Common myeloid progenitor, CD34-positive (primary cell): ENCODE measurements around the gene P2RX2.

Source experiments
- CTCF ChIA-PET: fragments of 350-600 bp; sonication (Branson Sonifier 250); formaldehyde crosslinking; loops from one replicate; lab custom pipeline; 2021; ENCODE audit warnings: antibody characterized with exemption; lab: Charles Lee
- POLR2A ChIA-PET: fragments of 350-600 bp; sonication (Branson Sonifier 250); formaldehyde crosslinking; loops from one replicate; lab custom pipeline; 2021; ENCODE audit warnings: antibody characterized with exemption; lab: Charles Lee
- DNase-seq, 3 donors: peaks; one replicate each; pipeline versions ENCODE4 v3.0.0 to v3.0.0-alpha.2; 2013
- H3K27ac ChIP-seq, 2 experiments: 1 replicate in 1 of 2; 2 replicates in 1 of 2; pipeline ENCODE4 v1.7.0; 2013; ENCODE audit warnings: inconsistent platforms in 2 of 2, low read length in 2 of 2, mild to moderate bottlenecking in 2 of 2, low read depth in 1 of 2, moderate library complexity in 1 of 2; ENCODE audit not compliant: severe bottlenecking in 2 of 2, insufficient read depth in 1 of 2, poor library complexity in 1 of 2
- H3K27me3 ChIP-seq, 5 experiments: replicated peaks in 2 of 5; 1 replicate in 3 of 5; 2 replicates in 2 of 5; pipeline versions ENCODE4 v1.6.1 to v1.7.0; 2013; ENCODE audit warnings: low read length in 4 of 5, mild to moderate bottlenecking in 2 of 5, moderate library complexity in 2 of 5, inconsistent platforms in 1 of 5; ENCODE audit not compliant: insufficient read depth in 5 of 5, control insufficient read depth in 4 of 5
- H3K36me3 ChIP-seq, 4 experiments: 1 replicate in 2 of 4; 2 replicates in 2 of 4; pipeline versions ENCODE4 v1.6.1 to v1.7.0; 2013; ENCODE audit warnings: low read length in 3 of 4, control low read depth in 1 of 4, mild to moderate bottlenecking in 1 of 4; ENCODE audit not compliant: control insufficient read depth in 4 of 4, insufficient read depth in 4 of 4
- H3K4me1 ChIP-seq, 4 experiments: 1 replicate in 3 of 4; 2 replicates in 1 of 4; pipeline versions ENCODE4 v1.6.1 to v1.7.1; 2013; ENCODE audit warnings: low read length in 3 of 4, mild to moderate bottlenecking in 3 of 4, control low read depth in 1 of 4, inconsistent platforms in 1 of 4, moderate library complexity in 1 of 4; ENCODE audit not compliant: control insufficient read depth in 4 of 4, insufficient read depth in 4 of 4; ENCODE audit errors: control extremely low read depth in 1 of 4
- H3K4me3 ChIP-seq, 7 experiments: 1 replicate in 4 of 7; 2 replicates in 3 of 7; pipeline versions ENCODE4 v1.5.1 to v1.7.0; 2013; ENCODE audit warnings: mild to moderate bottlenecking in 7 of 7, low read length in 6 of 7, moderate library complexity in 6 of 7, inconsistent platforms in 2 of 7, low read depth in 2 of 7, control low read depth in 1 of 7; ENCODE audit not compliant: insufficient read depth in 4 of 7, control insufficient read depth in 1 of 7; ENCODE audit errors: extremely low read depth in 1 of 7
- H3K9me3 ChIP-seq, 5 experiments: 1 replicate in 4 of 5; 2 replicates in 1 of 5; pipeline versions ENCODE4 v1.6.1 to v1.7.1; 2013; ENCODE audit warnings: low read length in 4 of 5, mild to moderate bottlenecking in 2 of 5, inconsistent platforms in 1 of 5, low read depth in 1 of 5, moderate library complexity in 1 of 5; ENCODE audit not compliant: control insufficient read depth in 4 of 5, insufficient read depth in 2 of 5; ENCODE audit errors: control extremely low read depth in 1 of 5
- WGBS: methylation state at CpG from one replicate; pipeline ENCODE4 v1.1.5; 2013; ENCODE audit not compliant: insufficient coverage; 5-methylcytosine and 5-hydroxymethylcytosine counted together

P2RX2 gene

GRCh38 chr12:132630672-132631071 is 12.1 kb downstream of the P2RX2 start:
- Histone ChIP-seq H3K27ac (no peak overlapping the region), H3K36me3 (peaks cover 14 to 81% (median 60%) of the 10 kb centered on the region in 4 experiments), H3K4me3 (no peak overlapping the region), H3K27me3 (no peaks in the 10 kb centered on the region), H3K4me1 (no peaks in the 10 kb centered on the region), H3K9me3 (no peaks in the 10 kb centered on the region)
- no peak for DNase-seq
- 96% methylated on average over 4 of the region's 6 CpGs for WGBS
- ChIA-PET POLR2A (no interaction called here), CTCF (interaction anchor here (1.3 to 1.7 kb wide), 2 partner anchors 9 to 13 kb away, joined by 3 to 5 read pairs; no protein-coding TSS in a partner anchor)

- POLR2A ChIA-PET, result no interaction called here
Observed at GRCh38 chr12:132631666-132632065, 13.1 kb downstream of the P2RX2 start.

DNA sequence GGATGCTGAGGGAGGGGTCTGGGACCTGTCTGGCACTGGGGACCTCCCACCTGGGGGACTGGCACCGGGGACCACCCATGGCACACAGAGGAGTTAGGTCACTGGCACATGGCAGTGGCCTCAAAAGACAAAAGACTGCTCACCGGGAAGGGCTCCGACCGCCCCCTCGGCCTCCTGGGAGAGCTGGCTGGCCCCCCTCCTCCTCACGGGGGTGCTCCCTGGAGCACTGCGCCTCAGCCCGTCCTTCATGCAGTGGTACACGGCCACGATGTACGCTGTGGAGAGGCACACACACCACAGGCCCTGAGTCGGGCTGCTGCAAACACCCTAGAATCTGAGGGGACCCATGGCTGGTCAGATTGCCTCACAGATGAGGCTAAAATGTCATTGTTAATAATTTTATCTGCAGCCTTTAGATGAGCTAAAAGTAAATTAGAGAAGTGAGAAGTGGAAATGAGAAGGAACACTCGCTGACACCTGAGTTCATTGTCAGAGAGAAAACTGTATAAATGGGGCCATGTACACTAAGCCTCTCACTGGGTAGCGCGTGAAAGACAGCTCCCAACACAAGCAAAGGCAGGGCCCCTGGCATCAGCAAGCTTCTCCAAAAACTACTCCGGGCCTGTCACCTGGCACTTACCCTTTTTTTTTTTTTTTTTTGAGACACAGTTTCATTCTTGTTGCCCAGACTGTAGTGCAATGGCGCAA is 14.1 kb downstream of the P2RX2 start:
- no peak for DNase-seq
- ChIA-PET CTCF (interaction anchor here (1.1 to 1.4 kb wide), 4 partner anchors 8 to 31 kb away, joined by 3 to 5 read pairs (median 4); no protein-coding TSS in a partner anchor), POLR2A (no interaction called here)
- Histone ChIP-seq H3K27ac (no peak overlapping the region), H3K4me1 (peaks cover 0 to 3% (median 0%) of the 10 kb centered on the region in 4 experiments), H3K4me3 (no peak overlapping the region), H3K36me3 (peaks cover 16 to 89% (median 69%) of the 10 kb centered on the region in 4 experiments), H3K27me3 (no peaks in the 10 kb centered on the region), H3K9me3 (no peaks in the 10 kb centered on the region)
- 96% methylated on average over 15 of the region's 17 CpGs for WGBS

More at GRCh38 chr12:132631666-132632065, 13.1 kb downstream of the P2RX2 start:
- DNase-seq, result no peak
- no peaks in the 10 kb centered on the region for H3K27me3 ChIP-seq
- H3K27ac ChIP-seq, result no peak overlapping the region
- WGBS, result 97% methylated on average over 10 of the region's 11 CpGs
- H3K4me1 ChIP-seq, result peaks cover 0 to 3% (median 0%) of the 10 kb centered on the region in 4 experiments
- CTCF ChIA-PET, result interaction anchor here (0.7 to 1.7 kb wide), 5 partner anchors 9 to 30 kb away, joined by 3 to 5 read pairs (median 4); no protein-coding TSS in a partner anchor
- peaks cover 14 to 79% (median 62%) of the 10 kb centered on the region in 4 experiments for H3K36me3 ChIP-seq
- no peaks in the 10 kb centered on the region for H3K9me3 ChIP-seq
- H3K4me3 ChIP-seq, result no peak overlapping the region

- no peaks in the 10 kb centered on the region for H3K9me3 ChIP-seq
- H3K27ac ChIP-seq, result no peak overlapping the region
- no peak overlapping the region for H3K4me3 ChIP-seq
- DNase-seq, result no peak
- no peaks in the 10 kb centered on the region for H3K27me3 ChIP-seq
- ChIA-PET CTCF (interaction anchor here (1.4 kb wide), 1 partner anchor 24 kb away, joined by 5 read pairs; no protein-coding TSS in a partner anchor), POLR2A (no interaction called here)
- WGBS, result 100% methylated on average over 7 of the region's 8 CpGs
- peaks cover 0 to 3% (median 0%) of the 10 kb centered on the region in 4 experiments for H3K4me1 ChIP-seq
- peaks cover 16 to 96% (median 73%) of the 10 kb centered on the region in 4 experiments for H3K36me3 ChIP-seq
Observed at GRCh38 chr12:132633398-132633797, 14.8 kb downstream of the P2RX2 start.

GRCh38 chr12:132633901-132634300 is 15.3 kb downstream of the P2RX2 start:
- H3K36me3 ChIP-seq, result peaks cover 16 to 97% (median 73%) of the 10 kb centered on the region in 4 experiments
- H3K4me1 ChIP-seq, result peaks cover 0 to 3% (median 0%) of the 10 kb centered on the region in 4 experiments
- no peak for DNase-seq
- no peak overlapping the region for H3K4me3 ChIP-seq
- H3K27ac ChIP-seq, result no peak overlapping the region
- H3K9me3 ChIP-seq, result no peaks in the 10 kb centered on the region
- H3K27me3 ChIP-seq, result no peaks in the 10 kb centered on the region
- ChIA-PET POLR2A (no interaction called here), CTCF (no interaction called here)
- WGBS, result 97% methylated on average over 8 of the region's 10 CpGs

DNA sequence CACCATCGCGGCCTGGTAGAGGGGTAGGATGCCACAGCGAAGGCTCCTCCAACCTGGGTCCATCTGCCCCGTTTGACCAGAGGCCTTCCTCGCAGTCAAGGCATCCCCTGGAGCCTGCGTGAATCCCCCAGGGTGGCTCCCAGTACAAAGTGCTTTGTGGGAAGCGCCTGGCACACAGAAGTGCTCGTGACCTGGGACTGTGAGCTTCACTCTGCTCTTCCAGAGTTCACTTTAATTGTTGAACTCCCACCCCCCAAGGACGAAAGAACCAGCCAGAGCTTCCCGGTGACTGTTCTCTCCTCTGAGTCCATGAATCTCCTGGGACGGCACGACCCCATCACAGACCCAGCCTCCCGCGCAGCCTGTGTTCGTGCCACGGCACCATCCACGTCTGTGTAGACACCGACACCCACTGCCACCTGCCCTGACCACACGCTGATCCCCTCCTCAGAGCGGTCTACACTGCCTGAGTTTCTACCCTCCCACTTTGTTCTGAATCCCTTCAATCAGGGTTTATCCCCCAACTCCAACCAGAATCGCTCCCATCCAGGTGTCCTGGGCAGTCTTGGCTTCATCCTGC is 15.9 kb downstream of the P2RX2 start:
- WGBS, result 97% methylated on average over 20 of the region's 21 CpGs
- POLR2A ChIA-PET, result interaction anchor here (0.6 kb wide), 1 partner anchor 44 kb away, joined by 3 read pairs; no protein-coding TSS in a partner anchor
- H3K4me3 ChIP-seq, result no peak overlapping the region
- H3K27me3 ChIP-seq, result no peaks in the 10 kb centered on the region
- peaks cover 0 to 3% (median 0%) of the 10 kb centered on the region in 4 experiments for H3K4me1 ChIP-seq
- DNase-seq, result no peak
- CTCF ChIA-PET, result no interaction called here
- H3K36me3 ChIP-seq, result peaks cover 16 to 97% (median 73%) of the 10 kb centered on the region in 4 experiments
- no peak overlapping the region for H3K27ac ChIP-seq
- H3K9me3 ChIP-seq, result no peaks in the 10 kb centered on the region
